Fibroblast of skin of left quadriceps (primary cell): ENCODE measurements around the gene RASL12.

Experiments
- DNase-seq, 2 experiments: peaks; one replicate each; pipeline ENCODE4 v3.0.0-alpha.2; 2013; ENCODE audit warnings: low read depth in 2 of 2

The RASL12 gene

GRCh38 chr15:65092911-65093792 lies 25.4 kb upstream of the RASL12 start:
- no peak for DNase-seq

GRCh38 chr15:65091946-65092770 lies 24.4 kb upstream of the RASL12 start:
- no peak for DNase-seq

GRCh38 chr15:65089206-65089824 lies 21.5 kb upstream of the RASL12 start:
- DNase-seq, result no peak

GRCh38 chr15:65088643-65089021 lies 20.8 kb upstream of the RASL12 start:
- no peak for DNase-seq

GRCh38 chr15:65087873-65088642 lies 20.3 kb upstream of the RASL12 start:
- no peak for DNase-seq

- DNase-seq, result no peak
Measured at GRCh38 chr15:65087411-65087810, 19.6 kb upstream of the RASL12 start.

GRCh38 chr15:65086680-65087111 lies 18.9 kb upstream of the RASL12 start:
- DNase-seq, result no peak

- DNase-seq, result no peak
Measured at GRCh38 chr15:65085990-65086679, 18.3 kb upstream of the RASL12 start.

GRCh38 chr15:65085207-65085753 lies 17.5 kb upstream of the RASL12 start:
- no peak for DNase-seq

GRCh38 chr15:65084500-65085206 lies 16.9 kb upstream of the RASL12 start:
- no peak for DNase-seq

GRCh38 chr15:65083262-65083701 lies 15.5 kb upstream of the RASL12 start:
- DNase-seq, result no peak

GRCh38 chr15:65082303-65082953 lies 14.6 kb upstream of the RASL12 start:
- no peak for DNase-seq

GRCh38 chr15:65081758-65082157 lies 14.0 kb upstream of the RASL12 start:
- no peak for DNase-seq

- no peak for DNase-seq
Measured at GRCh38 chr15:65081270-65081669, 13.5 kb upstream of the RASL12 start.

GRCh38 chr15:65079580-65079979 lies 11.8 kb upstream of the RASL12 start:
- no peak for DNase-seq

- peak in 1 of 2 experiments; percentile 15 for DNase-seq
Measured at GRCh38 chr15:65077981-65078352, 10.2 kb upstream of the RASL12 start.

GRCh38 chr15:65077291-65077980 lies 9.6 kb upstream of the RASL12 start:
- DNase-seq, result no peak

- no peak for DNase-seq
Measured at GRCh38 chr15:65076486-65077290, 8.9 kb upstream of the RASL12 start, which contains the start of gene KBTBD13. Gene KBTBD13, plus strand, starts transcription at chr15:65076746. Its CDS starts 70 bp downstream, at chr15:65076816.
